ENCODE data around the gene TGM5. TPM values are rescaled to one million over a fixed set of nuclear protein-coding genes. Genes with fewer than 3 reads are reported as not detected.

TGM5 gene
- total RNA-seq, 4 donors from 2014 or later: 0.31 to 1.3 (median 0.58) TPM; not detected in 1

DNA sequence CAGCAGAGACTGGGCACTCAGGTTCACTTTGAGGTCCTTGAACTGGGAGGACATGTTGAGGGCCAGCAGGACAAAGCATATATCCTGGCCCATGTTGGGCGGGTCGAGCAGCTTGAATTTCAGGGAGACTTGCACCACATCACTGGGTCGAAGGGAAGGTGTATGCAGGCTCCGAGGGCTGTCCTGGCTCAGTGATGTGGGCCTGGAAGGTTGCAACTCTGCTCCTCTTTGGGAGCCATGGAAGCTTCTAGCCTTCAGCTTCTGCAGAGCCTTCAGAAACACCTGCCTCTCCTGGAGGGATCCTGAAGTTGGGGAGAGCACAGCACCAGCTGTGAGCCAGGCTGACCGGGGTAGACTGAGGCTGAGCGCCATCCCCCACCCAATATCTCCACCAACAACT, 31.2 kb downstream of the TGM5 start:
- no peak for ATAC-seq
- no peaks in the 10 kb centered on the region for H3K36me3 ChIP-seq
- H3K27me3 ChIP-seq: peaks cover 25% of the 10 kb centered on the region
- H3K27ac ChIP-seq: no peak overlapping the region
- WGBS, 2 donors (ENCODE audit: low coverage in 1 of 2): 90 to 100% methylated on average over 1 to 2 of the region's 6 CpGs
- no peaks in the 10 kb centered on the region for H3K9me3 ChIP-seq
- TF ChIP-seq POLR2A (IDR thresholded peaks at IDR 0.05) (no peak), CTCF (IDR thresholded peaks at IDR 0.05) (no peak)
- no peaks in the 10 kb centered on the region for H3K4me1 ChIP-seq
- no peak overlapping the region for H3K4me3 ChIP-seq

GRCh38 chr15:43232289-43232874, 34.3 kb downstream of the TGM5 start:
- peaks cover 7% of the 10 kb centered on the region for H3K27me3 ChIP-seq
- no peak overlapping the region for H3K27ac ChIP-seq
- peaks cover 0 to 5% (median 0%) of the 10 kb centered on the region in 3 donors for H3K4me1 ChIP-seq
- ATAC-seq: no peak
- TF ChIP-seq POLR2AphosphoS5 (IDR thresholded peaks at IDR 0.05) (no peak), POLR2A (IDR thresholded peaks at IDR 0.05) (no peak), CTCF (IDR thresholded peaks at IDR 0.05) (no peak), EP300 (IDR thresholded peaks at IDR 0.05) (no peak)
- no peaks in the 10 kb centered on the region for H3K36me3 ChIP-seq
- 56 to 90% methylated on average over 2 to 3 of the region's 3 CpGs for WGBS, 2 donors (ENCODE audit: low coverage in 1 of 2)
- H3K9me3 ChIP-seq: no peaks in the 10 kb centered on the region
- no peak overlapping the region for H3K4me3 ChIP-seq

DNA sequence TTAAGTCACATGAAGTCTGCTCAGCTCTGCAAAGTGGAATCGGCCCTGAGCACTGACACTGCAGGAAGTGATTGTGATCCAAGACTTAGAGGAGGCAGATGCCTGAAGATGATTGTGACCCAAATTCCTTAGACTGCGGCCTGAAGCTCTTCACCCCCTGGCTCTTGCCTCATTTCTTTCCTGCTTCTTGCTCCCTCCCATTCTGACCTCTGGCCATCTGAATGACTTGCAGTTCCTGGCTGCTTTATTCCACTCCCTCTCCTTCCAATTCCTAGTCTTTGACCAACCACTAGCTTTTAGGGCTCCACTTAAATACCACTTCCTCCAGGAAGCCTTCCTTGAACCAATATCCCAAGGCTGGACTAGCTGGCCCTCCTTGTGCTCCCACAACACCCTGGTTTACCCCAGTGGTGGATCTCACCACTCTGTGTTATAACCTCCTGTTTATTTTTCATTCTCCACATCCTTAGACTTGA, 36.0 kb downstream of the TGM5 start:
- 40 to 57% methylated on average over 1 to 2 of the region's 2 CpGs for WGBS, 2 donors (ENCODE audit: low coverage in 1 of 2)
- ATAC-seq: peak; percentile 92
- no peaks in the 10 kb centered on the region for H3K36me3 ChIP-seq
- H3K4me1 ChIP-seq: peaks cover 0 to 5% (median 0%) of the 10 kb centered on the region in 3 donors
- H3K4me3 ChIP-seq: no peak overlapping the region
- peaks cover 4% of the 10 kb centered on the region for H3K27me3 ChIP-seq
- H3K27ac ChIP-seq: peak overlapping the region in 3 of 4 donors; percentile 55 to 64 (median 62)
- TF ChIP-seq CTCF (IDR thresholded peaks at IDR 0.05) (no peak), EP300 (IDR thresholded peaks at IDR 0.05) (no peak), POLR2AphosphoS5 (IDR thresholded peaks at IDR 0.05) (peak; percentile 7), POLR2A (IDR thresholded peaks at IDR 0.05) (no peak)
- H3K9me3 ChIP-seq: no peaks in the 10 kb centered on the region

- ATAC-seq: no peak
- H3K36me3 ChIP-seq: no peaks in the 10 kb centered on the region
- peaks cover 0 to 5% (median 0%) of the 10 kb centered on the region in 3 donors for H3K4me1 ChIP-seq
- 30 to 67% methylated on average over 2 to 5 of the region's 5 CpGs for WGBS, 2 donors (ENCODE audit: low coverage in 1 of 2)
- peak overlapping the region in 3 of 4 donors; percentile 7 to 51 (median 31) for H3K27ac ChIP-seq
- TF ChIP-seq EP300 (IDR thresholded peaks at IDR 0.05) (no peak), POLR2A (IDR thresholded peaks at IDR 0.05) (no peak), CTCF (IDR thresholded peaks at IDR 0.05) (no peak), POLR2AphosphoS5 (IDR thresholded peaks at IDR 0.05) (no peak)
- H3K4me3 ChIP-seq: no peak overlapping the region
- H3K9me3 ChIP-seq: no peaks in the 10 kb centered on the region
- H3K27me3 ChIP-seq: peaks cover 4% of the 10 kb centered on the region
These were observed 36.8 kb downstream of the TGM5 start for GRCh38 chr15:43229977-43230376.

All from gastroesophageal sphincter (tissue), 4 donors.